ENCODE measurements around the gene FABP3.

The FABP3 gene

GRCh38 chr1:31390071-31390470, 17.2 kb upstream of the FABP3 start:
- no peak for DNase-seq
- no peak for TF ChIP-seq POLR2A (IDR thresholded peaks at IDR 0.05; ENCODE audit: low read length)
- no peak for TF ChIP-seq GATA1 (IDR thresholded peaks at IDR 0.05; ENCODE audit: low read depth, low read length)

DNA sequence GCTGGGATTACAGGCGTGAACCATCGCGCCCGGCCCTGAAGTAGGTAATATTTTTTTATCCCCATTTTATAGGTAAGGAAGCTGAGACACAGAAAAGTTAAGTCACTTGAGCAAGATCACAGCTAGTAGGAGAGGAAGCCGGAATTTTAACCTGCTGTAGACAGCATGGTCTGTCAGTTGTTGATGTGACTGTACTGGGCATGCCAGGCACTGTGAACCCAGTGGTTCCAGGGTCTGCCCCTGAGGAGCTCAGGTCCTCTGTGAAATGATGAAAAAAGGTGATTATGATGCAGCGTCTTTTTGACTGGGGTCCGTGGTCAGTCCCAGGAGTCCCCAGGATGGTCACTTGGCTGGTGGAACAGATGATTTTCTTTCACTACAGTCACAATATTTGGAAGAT, 16.7 kb upstream of the FABP3 start:
- TF ChIP-seq POLR2A (IDR thresholded peaks at IDR 0.05; ENCODE audit: low read length) = no peak
- no peak for TF ChIP-seq GATA1 (IDR thresholded peaks at IDR 0.05; ENCODE audit: low read depth, low read length)
- DNase-seq = no peak

DNA sequence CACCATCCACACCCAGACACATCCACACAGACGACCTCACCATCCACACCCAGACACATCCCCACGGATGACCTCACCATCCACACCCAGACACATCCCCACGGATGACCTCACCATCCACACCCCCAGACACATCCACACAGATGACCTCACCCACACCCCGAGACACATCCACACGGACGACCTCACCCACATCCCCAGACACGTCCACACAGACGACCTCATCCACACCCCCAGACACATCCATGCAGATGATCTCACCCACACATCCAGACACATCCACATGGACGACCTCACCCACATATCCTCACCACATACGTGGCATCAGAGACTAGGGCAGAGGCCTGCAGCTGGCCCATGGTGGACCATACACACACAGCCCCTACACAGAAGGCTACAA, 14.7 kb upstream of the FABP3 start:
- TF ChIP-seq GATA1 (IDR thresholded peaks at IDR 0.05; ENCODE audit: low read depth, low read length) (no peak), POLR2A (IDR thresholded peaks at IDR 0.05; ENCODE audit: low read length) (no peak)
- DNase-seq = peak in 1 of 2 experiments; percentile 48

DNA sequence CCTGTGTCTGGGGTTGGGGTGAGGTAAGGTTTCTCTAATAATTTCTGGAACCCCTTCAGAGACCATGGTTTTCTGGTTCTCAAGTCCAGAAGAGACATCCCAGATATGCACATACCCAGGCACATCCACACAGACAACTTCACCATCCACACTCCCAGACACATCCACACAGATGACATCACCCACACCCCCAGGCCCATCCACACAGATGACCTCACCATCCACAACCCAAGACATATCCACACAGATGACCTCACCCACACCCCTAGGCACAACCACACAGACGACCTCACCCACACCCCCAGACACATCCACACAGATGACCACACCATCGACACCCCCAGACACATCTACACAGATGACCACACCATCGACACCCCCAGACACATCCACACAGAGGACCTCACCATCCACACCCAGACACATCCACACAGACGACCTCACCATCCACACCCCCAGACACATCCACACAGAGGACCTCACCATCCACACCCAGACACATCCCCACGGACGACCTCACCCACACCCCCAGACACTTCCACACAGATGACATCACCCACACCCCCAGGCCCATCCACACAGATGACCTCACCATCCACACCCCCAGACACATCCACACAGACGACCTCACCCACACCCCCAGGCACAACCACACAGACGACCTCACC, 13.8 kb upstream of the FABP3 start:
- DNase-seq = peak in 1 of 2 experiments; percentile 35

GRCh38 chr1:31383967-31384366, 11.1 kb upstream of the FABP3 start:
- no peak for TF ChIP-seq GATA1 (IDR thresholded peaks at IDR 0.05; ENCODE audit: low read depth, low read length)
- no peak for TF ChIP-seq POLR2A (IDR thresholded peaks at IDR 0.05; ENCODE audit: low read length)

GRCh38 chr1:31382379-31382989, 9.6 kb upstream of the FABP3 start:
- DNase-seq = no peak
- no peak for TF ChIP-seq GATA1 (IDR thresholded peaks at IDR 0.05; ENCODE audit: low read depth, low read length)
- TF ChIP-seq POLR2A (IDR thresholded peaks at IDR 0.05; ENCODE audit: low read length) = no peak

More at GRCh38 chr1:31383967-31384366, 11.1 kb upstream of the FABP3 start:
- DNase-seq = no peak

- TF ChIP-seq POLR2A (IDR thresholded peaks at IDR 0.05; ENCODE audit: low read length) (no peak), GATA1 (IDR thresholded peaks at IDR 0.05; ENCODE audit: low read depth, low read length) (no peak)
These were observed 8.8 kb upstream of the FABP3 start for GRCh38 chr1:31381394-31382294.

DNA sequence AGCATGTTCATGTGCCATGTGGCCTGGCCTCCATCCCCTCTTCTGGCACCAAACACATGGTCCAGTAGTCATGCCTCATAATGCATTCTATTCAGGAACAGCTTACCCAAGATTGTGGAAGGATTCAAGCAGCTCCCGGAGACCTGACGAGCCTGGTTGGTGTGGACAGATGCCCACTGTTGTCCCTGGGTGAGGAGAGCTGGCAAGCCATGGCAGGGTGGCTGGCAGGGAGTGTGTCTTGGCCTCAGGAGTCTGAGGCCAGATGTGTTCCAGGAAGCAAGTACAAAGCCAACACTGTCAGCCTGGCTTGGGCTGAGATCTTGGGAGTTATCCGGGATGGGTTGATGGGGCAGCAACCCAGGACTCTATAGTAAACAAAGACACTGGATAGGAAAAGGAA, 7.3 kb upstream of the FABP3 start:
- TF ChIP-seq POLR2A (IDR thresholded peaks at IDR 0.05; ENCODE audit: low read length) (no peak), GATA1 (IDR thresholded peaks at IDR 0.05; ENCODE audit: low read depth, low read length) (no peak)
- DNase-seq = no peak

More at GRCh38 chr1:31381394-31382294, 8.8 kb upstream of the FABP3 start:
- no peak for DNase-seq

DNA sequence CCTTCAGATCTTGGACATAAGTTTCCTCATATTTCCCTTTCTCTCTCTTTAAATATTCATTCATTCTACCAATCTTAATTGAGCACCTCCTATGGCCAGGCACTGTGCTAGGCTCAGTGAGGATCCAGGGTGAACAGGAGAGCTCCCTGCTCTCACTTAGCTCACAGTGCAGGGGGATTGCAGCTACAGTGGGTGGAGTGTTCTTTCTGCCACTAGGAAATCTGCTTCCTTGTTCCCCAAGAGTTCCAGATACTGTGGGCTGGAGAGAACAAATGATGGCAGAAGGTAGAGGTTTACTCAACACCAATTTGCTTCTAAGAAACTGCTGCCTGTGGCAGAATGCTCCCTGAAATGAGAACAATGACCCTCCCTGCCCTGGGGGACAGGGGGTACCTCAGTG, 5.1 kb upstream of the FABP3 start:
- TF ChIP-seq GATA1 (IDR thresholded peaks at IDR 0.05; ENCODE audit: low read depth, low read length) (no peak), POLR2A (IDR thresholded peaks at IDR 0.05; ENCODE audit: low read length) (no peak)
- DNase-seq = no peak

DNA sequence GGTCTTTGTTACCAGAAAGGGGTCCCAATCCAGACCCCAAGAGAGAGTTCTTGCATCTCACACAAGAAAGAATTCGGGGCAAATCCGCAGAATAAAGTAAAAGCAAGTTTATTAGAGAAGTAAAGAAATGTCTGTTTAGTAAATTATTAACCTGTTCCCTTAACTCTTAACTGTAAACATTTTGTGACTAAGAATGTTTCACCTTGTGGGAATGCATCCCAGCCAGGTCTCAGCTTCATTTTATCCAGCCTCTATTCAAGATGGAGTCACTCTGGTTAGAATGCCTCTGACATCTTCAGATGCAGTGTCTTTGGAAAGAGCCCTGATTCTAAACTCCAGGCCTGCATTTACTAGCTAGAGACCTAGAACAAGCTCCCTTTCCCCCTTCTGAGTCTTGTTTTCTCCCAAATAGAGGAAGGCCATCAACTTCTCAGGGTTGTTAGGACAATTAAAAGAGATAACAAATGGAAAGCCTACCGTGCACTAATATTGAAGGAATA, 4.5 kb upstream of the FABP3 start:
- DNase-seq = no peak
- TF ChIP-seq POLR2A (IDR thresholded peaks at IDR 0.05; ENCODE audit: low read length) (no peak), GATA1 (IDR thresholded peaks at IDR 0.05; ENCODE audit: low read depth, low read length) (no peak)

DNA sequence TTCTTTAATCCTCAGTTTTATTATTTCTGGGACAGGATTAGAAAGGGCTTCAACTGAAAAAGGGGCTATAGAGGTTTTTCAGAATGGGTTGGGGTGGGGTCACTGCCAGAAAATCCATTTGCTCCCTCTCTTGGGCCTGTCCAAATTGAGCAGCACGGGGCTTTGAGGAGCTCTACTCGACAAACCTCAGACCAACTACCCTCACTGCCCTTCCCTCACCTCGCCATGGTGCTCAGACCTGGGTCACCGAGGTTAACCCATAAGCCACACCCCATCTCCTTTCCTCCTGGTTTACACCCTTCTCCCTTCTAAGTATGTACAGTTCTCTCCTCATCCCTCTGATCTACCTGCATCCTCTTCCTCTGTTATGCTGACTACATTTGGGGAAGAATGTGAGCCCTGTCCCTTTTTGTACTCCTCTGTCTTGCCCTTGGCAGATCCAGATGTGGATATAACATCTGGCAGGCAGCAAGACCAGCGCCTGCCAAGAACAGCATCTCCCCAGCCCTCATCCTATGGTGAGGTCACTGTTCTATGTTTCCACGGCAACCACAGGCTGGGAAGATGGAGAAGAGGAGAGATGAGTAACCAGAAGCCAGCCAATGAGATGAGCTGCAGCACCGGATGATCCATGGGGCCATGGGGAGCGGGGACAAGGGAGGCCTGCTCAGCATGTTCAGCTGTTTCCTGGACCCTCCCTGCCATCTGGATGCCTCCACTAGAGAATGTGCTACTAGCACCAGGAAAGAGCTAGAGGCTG, 3.7 kb upstream of the FABP3 start:
- DNase-seq = peak in 1 of 2 experiments; percentile 37

GRCh38 chr1:31374511-31375196, 1.8 kb upstream of the FABP3 start:
- TF ChIP-seq GATA1 (IDR thresholded peaks at IDR 0.05; ENCODE audit: low read depth, low read length) (no peak), POLR2A (IDR thresholded peaks at IDR 0.05; ENCODE audit: low read length) (no peak)
- DNase-seq = no peak

More for the DNA sequence above, 3.7 kb upstream of the FABP3 start:
- TF ChIP-seq GATA1 (IDR thresholded peaks at IDR 0.05; ENCODE audit: low read depth, low read length) (no peak), POLR2A (IDR thresholded peaks at IDR 0.05; ENCODE audit: low read length) (no peak)

GRCh38 chr1:31373897-31374486, 1.1 kb upstream of the FABP3 start:
- no peak for DNase-seq
- TF ChIP-seq GATA1 (IDR thresholded peaks at IDR 0.05; ENCODE audit: low read depth, low read length) (no peak), POLR2A (IDR thresholded peaks at IDR 0.05; ENCODE audit: low read length) (no peak)

Measured in erythroblast (primary cell).